HG02642 (cell line): ENCODE results near the gene NEFH.
A peak's percentile ranks its signal among the peaks of the same experiment; 100 is the strongest.
"Not testable (repeated sequence)": the region's sequence is repeated elsewhere in the genome, so short reads cannot be mapped to it uniquely, and the experiment has no call there.

ENCODE experiments used
- ATAC-seq: cut with Tn5 transposase; IDR thresholded peaks from one replicate; pipeline ENCODE4 v1.9.1; 2021; ENCODE audit warnings: mild to moderate bottlenecking; ENCODE audit not compliant: unreplicated experiment, poor library complexity

NEFH gene

DNA sequence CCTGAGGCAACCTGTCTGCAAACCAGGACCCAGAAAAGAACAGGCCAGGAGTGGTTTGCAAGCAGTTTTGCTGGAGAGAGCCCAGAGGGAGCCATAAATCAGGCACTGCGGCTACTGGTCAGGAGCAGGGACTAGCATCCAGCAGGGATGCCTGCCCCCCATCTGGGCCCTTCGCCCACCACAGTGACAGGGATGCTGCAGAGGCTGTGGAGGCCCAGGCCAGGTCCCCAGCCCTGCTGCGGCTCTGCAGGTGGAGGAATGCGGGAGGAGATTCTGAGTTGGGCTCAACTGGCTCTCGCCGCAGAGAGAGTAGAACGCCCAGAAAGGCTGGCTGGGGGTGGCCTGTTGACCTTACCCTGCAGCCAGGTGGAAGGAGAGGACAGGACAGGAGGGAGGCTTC is 16.4 kb upstream of the NEFH start:
- no peak for ATAC-seq

DNA sequence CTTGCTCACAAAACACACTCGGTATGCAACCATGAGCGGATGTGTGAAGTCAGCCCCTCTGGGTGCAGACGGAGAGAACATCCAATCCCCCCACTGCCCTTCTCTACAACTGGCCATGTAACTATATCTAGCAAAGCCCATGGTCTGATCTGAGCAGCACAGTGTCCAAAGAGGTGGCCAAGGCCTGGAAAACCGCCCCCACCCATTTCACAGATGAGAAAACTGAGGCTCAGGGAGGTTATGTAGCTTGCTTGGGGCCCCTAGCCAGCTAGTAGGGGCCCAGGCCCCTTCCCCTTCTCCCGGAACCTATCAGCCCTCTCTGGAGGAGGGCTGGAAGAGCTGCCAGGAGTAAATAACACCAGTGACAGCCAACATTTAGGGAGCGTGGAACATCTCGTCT is 15.4 kb upstream of the NEFH start:
- no peak for ATAC-seq

DNA sequence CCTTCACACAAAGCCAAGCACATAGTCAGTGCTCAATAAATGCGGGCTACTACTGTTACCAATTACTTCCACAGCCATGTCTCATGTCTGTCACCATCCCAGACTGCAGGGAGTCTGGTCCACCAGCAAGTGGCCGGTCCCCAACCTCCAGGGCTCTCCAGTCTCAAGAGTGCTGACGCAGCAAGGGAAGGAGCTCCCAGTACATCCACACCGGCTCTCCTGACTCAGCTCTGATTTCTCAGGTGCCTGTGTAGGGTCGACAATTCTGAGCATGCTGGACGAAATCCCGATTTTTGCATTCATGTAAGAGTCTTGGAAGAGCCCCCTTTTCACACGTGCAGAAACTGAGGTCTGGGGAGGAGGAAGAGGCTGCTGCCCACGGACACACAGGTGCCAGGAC is 10.3 kb upstream of the NEFH start:
- no peak for ATAC-seq

DNA sequence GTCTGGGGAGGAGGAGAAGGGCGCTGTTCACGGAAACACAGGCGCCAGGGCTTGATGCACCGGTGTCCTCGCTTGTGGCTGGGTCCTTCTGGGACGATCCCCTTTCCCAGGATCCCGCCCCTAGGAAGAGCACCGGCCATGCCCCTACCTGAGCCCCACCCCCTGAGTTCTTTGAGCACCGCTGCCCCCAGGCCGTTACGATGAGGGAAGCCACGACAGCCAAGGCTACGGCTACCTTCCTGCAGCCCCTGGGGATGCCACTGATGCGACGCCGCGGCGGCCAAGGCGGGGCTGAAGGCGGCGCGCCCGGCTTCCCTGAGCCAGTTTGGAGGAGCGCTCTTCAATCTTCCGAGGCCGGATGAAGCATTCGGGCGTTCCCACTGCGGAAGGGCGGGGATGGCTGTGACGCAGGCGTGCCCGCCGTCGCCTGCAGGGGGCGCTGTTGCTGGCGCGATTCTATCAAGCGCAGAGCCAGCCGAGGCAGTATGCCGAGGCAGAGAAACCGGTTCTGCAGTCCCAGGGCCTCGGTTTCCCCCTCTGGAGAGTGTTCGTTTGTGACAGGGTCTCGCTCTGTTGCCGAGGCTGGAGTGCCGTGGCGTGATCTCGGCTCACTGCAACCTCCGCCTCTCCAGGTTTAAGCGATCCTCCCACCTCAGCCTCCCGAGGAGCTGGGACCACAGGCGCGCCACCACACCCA is 9.7 kb upstream of the NEFH start:
- ATAC-seq = peak; percentile 39

DNA sequence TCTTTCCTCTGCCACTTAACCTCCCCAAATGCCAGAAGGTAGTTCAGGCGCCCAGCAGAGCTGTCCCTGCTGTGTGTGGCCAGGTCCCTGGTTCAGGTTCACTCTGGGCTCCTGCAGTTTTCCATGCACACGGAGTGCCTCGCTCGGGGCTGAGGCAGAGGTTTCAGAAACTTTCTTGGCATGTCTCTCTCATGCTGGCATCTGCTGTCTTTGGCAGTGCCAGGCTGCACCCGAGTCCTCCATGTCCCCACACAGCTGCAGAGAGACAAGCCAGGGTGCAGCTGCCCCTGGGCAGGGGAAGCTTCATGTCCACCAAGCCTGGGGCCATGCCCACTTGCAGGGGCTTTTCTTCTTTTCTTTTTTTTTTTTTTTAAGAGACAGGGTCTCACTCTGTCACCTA is 7.0 kb upstream of the NEFH start:
- no peak for ATAC-seq

DNA sequence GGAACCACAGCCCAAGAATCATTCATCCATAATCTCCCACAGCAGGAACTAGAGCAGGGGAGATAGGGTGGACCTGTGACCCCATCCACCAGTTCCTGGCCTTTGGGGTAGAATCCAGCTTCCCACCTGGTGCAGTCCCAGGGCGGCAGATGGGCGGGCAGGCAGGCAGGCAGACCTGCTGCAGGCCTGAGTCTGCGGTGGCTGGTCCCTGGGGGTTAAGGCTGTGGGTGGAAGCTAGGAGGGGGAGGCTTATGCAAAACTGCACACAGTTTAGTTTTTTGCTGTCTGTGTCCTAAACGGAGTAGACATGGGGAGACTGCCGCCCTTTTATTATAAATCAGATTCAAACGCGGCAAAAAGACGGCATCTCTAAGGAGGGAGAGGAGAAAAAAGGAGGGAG is 4.5 kb upstream of the NEFH start:
- ATAC-seq = peak; percentile 73

DNA sequence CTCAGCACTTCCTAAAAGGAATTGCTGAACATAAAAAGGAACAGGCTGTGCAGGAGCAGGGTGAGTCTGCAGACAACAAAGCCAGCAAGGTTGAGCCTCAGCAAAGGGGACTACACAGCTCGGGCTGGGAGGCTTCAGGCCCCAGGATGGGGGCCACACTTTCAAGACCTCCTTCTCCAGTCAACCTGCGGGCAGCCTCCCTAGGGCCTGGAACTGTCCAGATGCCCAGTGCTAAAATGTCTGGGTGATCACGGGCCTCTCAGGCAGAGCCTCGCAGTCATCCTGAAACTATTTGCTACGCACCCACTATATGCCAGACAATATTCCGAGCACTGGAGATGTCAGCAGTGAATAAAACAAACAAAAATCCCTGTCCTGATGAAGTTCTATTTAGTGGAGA is 3.9 kb upstream of the NEFH start:
- ATAC-seq = no peak

DNA sequence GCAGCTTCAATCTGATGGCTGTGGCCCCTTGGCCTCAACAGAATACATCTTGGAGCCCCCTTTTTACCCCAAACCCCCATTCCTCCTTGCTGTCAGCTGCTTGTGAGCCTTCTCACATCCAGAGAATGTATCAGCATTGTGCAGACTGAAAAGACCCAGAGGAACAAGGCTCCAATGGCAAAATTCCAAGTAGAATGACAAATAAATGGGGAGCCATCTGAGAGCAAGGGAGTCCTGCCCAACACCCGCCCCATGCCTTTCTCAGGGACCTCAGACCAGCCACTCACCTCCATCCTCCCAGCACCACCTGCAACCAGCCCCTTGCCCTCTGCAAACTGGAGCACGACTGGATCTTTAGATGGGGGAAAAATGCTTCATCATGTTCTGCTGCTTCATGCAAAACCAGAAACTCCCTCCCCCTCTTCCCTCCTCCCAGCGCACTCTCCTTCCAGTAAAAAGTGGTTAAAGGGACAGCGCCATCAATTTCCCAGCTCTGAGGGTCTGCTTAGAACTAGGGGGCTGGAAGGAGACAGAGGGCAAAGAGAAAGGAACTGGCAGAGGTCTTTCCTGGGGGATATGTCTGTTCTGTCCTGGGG is 2.2 kb upstream of the NEFH start:
- no peak for ATAC-seq

DNA sequence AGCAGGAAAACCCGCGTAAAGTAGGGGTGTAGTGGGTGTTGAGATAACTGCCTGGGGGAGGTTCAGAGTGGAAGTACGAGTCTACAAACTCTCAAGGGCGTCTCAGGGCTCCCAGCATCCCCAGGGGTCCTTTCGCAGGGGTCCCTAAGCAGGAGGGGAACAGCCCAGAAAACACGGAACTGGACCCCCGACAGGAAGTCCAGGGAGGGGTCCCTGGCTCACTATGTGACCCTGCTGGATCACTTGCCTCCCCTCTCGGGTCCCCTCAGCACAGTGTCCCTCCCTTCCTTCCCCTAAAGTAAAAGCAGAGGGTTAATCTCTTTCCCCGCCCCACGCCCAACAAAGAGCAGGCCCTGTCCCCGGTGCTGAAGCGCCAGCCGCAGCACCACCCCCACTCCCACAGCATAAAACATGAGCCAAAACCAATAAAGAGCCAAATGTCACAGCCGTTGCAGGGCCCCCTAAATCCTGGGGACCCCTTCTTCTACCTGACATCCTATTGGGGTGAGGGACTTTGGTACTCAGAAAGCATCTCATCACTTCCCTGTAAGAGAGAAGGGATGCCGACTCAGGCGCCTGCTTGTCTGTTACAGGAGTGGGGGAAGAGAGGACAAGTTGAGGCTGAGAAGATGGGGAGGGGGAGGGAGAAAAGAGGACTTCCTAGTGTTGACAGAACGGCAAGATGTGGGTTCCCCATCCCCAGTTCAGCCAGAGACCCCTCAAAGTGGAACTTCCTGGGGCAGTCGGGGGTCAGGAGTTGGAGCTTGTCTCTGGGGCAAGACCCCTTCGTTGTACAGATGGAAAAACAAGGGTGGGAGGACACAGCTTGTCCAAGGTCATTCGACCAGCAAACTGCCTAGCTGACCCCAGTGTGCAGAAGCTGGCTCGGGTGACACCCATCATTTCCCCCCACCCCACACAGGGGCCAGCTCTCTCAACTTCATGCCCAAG is 1.4 kb upstream of the NEFH start:
- ATAC-seq = no peak

DNA sequence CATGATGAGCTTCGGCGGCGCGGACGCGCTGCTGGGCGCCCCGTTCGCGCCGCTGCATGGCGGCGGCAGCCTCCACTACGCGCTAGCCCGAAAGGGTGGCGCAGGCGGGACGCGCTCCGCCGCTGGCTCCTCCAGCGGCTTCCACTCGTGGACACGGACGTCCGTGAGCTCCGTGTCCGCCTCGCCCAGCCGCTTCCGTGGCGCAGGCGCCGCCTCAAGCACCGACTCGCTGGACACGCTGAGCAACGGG is 169 bp downstream of the NEFH start:
- ATAC-seq = no peak

DNA sequence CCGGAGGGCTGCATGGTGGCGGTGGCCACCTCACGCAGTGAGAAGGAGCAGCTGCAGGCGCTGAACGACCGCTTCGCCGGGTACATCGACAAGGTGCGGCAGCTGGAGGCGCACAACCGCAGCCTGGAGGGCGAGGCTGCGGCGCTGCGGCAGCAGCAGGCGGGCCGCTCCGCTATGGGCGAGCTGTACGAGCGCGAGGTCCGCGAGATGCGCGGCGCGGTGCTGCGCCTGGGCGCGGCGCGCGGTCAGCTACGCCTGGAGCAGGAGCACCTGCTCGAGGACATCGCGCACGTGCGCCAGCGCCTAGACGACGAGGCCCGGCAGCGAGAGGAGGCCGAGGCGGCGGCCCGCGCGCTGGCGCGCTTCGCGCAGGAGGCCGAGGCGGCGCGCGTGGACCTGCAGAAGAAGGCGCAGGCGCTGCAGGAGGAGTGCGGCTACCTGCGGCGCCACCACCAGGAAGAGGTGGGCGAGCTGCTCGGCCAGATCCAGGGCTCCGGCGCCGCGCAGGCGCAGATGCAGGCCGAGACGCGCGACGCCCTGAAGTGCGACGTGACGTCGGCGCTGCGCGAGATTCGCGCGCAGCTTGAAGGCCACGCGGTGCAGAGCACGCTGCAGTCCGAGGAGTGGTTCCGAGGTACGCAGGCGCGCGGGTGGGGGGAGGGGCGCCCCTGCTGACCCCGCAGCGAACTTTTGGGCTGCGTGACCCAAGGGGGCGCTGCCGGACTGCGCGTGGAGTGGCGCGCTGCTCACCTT is 670 bp downstream of the NEFH start:
- no peak for ATAC-seq

DNA sequence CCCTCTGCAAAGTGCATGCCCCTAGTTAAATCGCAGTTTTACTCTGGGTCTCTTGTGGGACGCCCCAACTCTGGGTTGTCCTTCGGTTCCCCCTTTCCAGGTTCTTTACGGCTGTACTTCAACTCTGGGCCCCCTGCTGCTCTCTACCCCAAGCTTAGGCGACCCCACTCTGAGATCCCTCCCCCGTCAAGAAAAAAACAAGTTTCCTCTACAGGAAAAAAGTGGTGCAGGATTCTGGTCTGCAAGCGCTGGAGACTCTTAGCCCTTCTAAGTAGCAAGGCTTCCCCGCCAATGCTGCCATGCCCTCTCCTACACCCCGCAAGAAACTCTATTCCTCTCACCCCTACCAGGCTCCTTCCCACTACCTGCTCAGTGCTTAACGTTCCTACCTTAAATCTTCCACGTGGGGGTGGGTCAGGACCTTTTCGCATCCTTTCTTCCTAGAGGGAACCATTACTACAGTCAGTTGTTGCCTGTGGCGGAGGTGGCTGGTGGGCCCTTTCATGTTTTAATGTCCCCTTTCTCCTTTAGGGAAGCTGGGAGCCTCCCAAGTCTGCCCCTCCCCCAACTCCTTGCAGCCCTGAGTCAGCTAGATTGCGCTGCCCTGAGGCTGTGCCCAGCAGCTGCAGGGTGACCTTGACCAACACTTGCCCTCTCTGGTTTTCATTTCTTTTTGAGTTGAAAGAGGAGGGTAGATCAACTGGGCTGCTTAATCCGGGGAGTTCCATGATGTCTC is 1.4 kb downstream of the NEFH start:
- ATAC-seq = no peak

DNA sequence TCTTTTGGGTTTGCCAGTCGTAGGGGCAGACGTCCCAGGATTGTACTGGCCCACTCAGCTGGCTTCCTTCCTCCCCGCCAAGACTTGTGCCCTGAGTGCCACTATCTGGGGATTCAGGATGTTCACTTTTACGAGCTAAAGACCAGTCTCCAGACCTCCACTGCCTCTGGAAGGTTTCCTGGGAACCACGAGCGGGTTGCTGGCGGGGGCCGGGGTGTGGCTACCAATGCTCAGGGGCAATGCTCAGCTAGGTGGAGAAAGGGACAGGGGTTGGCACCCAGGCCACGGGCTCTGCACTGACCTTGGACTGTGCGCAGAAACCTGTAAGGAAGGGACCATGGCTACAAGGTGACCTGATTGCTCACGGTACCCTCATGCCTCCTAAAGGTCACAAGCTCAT is 2.2 kb downstream of the NEFH start:
- ATAC-seq = no peak

DNA sequence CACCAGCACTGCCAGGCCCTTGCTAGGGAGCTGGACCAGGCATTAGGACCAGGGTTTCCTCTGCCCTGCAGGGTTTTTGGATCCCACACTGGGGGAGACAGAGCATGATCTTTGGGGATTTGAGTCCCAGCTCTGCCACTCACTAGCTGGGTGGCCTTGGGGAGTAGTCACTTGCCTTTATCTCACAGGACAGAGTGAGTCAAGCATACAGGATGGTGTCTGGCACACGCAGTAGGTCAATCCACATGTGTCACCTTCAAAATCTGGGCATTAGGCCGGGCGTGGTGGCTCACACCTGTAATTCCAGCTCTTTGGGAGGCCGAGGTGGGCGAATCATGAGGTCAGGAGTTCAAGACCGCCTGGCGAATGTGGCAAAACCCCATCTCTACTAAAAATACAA is 2.7 kb downstream of the NEFH start:
- ATAC-seq = no peak

DNA sequence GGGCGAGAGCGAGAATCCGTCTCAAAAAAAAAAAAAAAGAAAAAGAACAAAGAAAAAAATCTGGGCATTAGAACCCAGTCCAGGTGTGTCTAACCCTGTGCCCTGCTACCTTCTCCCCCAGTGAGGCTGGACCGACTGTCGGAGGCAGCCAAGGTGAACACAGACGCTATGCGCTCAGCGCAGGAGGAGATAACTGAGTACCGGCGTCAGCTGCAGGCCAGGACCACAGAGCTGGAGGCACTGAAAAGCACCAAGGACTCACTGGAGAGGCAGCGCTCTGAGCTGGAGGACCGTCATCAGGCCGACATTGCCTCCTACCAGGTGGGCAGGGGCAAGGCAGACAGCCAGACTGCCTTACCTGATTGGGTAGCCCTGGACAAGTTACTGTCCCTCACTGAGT is 3.2 kb downstream of the NEFH start:
- no peak for ATAC-seq

DNA sequence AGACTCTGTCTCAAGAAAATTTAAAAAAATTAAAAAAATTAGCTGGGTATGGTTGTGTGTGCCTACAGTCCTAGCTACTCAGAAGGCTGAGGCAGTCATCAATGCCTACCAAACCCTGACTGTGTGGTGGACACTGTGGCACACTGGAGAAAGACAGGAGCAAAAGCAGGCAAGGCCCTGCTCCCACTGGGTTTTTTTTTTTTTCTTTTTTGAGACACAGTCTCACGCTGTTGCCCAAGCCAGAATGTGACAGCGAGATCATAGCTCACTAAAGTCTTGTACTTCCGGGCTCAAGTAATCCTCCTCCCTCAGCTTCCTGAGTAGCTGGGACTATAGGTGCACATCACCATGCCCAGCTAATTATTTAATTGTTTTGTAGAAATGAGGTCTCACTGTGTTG is 4.6 kb downstream of the NEFH start:
- ATAC-seq = no peak

DNA sequence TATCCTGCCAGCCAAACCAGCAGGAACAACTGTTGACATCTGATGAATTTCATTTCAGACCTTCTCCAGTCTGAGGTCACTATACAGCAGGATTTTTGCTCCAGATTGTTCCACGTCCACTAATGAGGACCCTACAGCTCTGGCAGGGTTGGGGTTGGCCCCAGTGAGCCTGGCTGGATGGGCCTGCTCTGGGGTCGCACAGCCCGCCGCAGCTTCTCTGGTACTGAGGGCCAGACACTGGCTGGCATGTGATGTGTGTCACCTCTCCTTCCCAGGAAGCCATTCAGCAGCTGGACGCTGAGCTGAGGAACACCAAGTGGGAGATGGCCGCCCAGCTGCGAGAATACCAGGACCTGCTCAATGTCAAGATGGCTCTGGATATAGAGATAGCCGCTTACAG is 5.4 kb downstream of the NEFH start:
- ATAC-seq = no peak

DNA sequence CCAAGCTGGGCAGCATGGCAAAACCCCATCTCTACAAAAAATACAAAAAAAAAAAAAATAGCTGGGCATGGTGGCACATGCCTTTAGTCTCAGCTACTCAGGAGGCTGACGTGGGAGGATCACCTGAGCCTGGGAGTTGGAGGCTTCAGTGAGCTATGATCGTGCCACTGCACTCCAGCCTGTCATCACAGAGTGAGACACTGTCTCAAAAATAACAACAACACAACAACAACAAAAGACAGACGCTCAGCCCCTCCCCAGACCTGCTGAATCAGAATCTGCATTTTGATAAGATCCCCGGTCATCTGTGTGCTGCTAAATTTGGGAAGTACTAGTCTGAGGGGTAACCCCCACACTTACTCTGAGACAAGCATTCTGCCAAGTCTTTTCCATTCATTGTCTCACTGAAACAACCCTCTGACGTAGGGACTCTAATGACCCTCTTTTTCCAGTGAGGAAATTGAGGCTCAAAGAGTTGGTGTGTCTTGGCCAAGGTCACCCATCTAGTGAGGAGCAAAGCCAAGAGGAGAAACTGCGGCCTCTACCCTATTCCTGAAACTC is 7.5 kb downstream of the NEFH start:
- ATAC-seq = no peak

DNA sequence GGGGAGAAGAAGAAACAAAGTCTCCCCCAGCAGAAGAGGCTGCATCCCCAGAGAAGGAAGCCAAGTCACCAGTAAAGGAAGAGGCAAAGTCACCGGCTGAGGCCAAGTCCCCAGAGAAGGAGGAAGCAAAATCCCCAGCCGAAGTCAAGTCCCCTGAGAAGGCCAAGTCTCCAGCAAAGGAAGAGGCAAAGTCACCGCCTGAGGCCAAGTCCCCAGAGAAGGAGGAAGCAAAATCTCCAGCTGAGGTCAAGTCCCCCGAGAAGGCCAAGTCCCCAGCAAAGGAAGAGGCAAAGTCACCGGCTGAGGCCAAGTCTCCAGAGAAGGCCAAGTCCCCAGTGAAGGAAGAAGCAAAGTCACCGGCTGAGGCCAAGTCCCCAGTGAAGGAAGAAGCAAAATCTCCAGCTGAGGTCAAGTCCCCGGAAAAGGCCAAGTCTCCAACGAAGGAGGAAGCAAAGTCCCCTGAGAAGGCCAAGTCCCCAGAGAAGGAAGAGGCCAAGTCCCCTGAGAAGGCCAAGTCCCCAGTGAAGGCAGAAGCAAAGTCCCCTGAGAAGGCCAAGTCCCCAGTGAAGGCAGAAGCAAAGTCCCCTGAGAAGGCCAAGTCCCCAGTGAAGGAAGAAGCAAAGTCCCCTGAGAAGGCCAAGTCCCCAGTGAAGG is 9.2 kb downstream of the NEFH start:
- not testable (repeated sequence) for ATAC-seq

DNA sequence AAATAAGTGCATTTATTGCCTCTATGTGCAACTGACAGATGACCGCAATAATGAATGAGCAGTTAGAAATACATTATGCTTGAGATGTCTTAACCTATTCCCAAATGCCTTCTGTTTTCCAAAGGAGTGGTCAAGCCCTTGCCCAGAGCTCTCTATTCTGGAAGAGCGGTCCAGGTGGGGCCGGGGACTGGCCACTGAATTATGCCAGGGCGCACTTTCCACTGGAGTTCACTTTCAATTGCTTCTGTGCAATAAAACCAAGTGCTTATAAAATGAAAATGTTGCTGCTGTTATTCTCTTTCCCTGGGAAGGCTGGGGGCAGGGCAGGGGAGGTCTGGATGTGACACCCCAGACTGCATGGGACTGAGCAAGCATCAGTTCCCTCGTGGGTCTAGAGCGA is 11.0 kb downstream of the NEFH start:
- no peak for ATAC-seq
